HEK293T (cell line): ENCODE data around the gene YWHAH.

Experiments
- BHLHE40 ChIP-seq: fragments of 450-650 bp; IDR thresholded peaks from 2 replicates; pipeline ENCODE4 v1.6.1; 2016; ENCODE audit warnings: mild to moderate bottlenecking, moderate library complexity, borderline replicate concordance
- CTBP1 ChIP-seq: fragments of 450-650 bp; IDR thresholded peaks from 2 replicates; pipeline ENCODE4 v1.6.1; 2016; ENCODE audit warnings: borderline replicate concordance
- ELF4 ChIP-seq: fragments of 450-650 bp; IDR thresholded peaks from 2 replicates; pipeline ENCODE4 v1.6.1; 2017; ENCODE audit warnings: antibody characterized with exemption
- FOXA1 ChIP-seq: fragments of 450-650 bp; IDR thresholded peaks from 2 replicates; pipeline ENCODE4 v1.6.1; 2016; ENCODE audit warnings: mild to moderate bottlenecking
- FOXK2 ChIP-seq: fragments of 450-650 bp; IDR thresholded peaks from 2 replicates; pipeline ENCODE4 v1.6.1; 2016; ENCODE audit warnings: mild to moderate bottlenecking
- FOXM1 ChIP-seq: fragments of 450-650 bp; IDR thresholded peaks from 2 replicates; pipeline ENCODE4 v1.6.1; 2017; ENCODE audit warnings: mild to moderate bottlenecking, borderline replicate concordance
- HDGF ChIP-seq: fragments of 450-650 bp; IDR thresholded peaks from 2 replicates; pipeline ENCODE4 v1.6.1; 2017; ENCODE audit warnings: antibody characterized with exemption, borderline replicate concordance
- NFRKB ChIP-seq: fragments of 450-650 bp; IDR thresholded peaks from 2 replicates; pipeline ENCODE4 v1.6.1; 2016; ENCODE audit warnings: mild to moderate bottlenecking, moderate library complexity
- PKNOX1 ChIP-seq: fragments of 450-650 bp; IDR thresholded peaks from 2 replicates; pipeline ENCODE4 v1.6.1; 2016
- SP1 ChIP-seq: fragments of 450-650 bp; IDR thresholded peaks from 2 replicates; pipeline ENCODE4 v1.6.1; 2017
- SUZ12 ChIP-seq: fragments of 450-650 bp; IDR thresholded peaks from 2 replicates; pipeline ENCODE4 v1.6.1; 2016; ENCODE audit warnings: mild to moderate bottlenecking
- TARDBP ChIP-seq: fragments of 450-650 bp; IDR thresholded peaks from 2 replicates; pipeline ENCODE4 v1.6.1; 2016
- ZNF384 ChIP-seq: fragments of 450-650 bp; IDR thresholded peaks from 2 replicates; pipeline ENCODE4 v1.6.1; 2016

- no peak for TF ChIP-seq TARDBP
- no peak for TF ChIP-seq PKNOX1
- no peak for TF ChIP-seq FOXM1
- no peak for TF ChIP-seq FOXK2
- TF ChIP-seq HDGF, result no peak
- TF ChIP-seq NFRKB, result no peak
- no peak for TF ChIP-seq BHLHE40
- no peak for TF ChIP-seq SP1
- TF ChIP-seq SUZ12, result no peak
- no peak for TF ChIP-seq FOXA1
- TF ChIP-seq CTBP1, result no peak
- TF ChIP-seq ZNF384, result peak; percentile 83
- TF ChIP-seq ELF4, result no peak
These were observed 50.7 kb downstream of the YWHAH start for GRCh38 chr22:31995046-31995445.
